ENCODE measurements around the gene JTB.
"Not testable (repeated sequence)": the region's sequence is repeated elsewhere in the genome, so short reads cannot be mapped to it uniquely, and the experiment has no call there.

DNA sequence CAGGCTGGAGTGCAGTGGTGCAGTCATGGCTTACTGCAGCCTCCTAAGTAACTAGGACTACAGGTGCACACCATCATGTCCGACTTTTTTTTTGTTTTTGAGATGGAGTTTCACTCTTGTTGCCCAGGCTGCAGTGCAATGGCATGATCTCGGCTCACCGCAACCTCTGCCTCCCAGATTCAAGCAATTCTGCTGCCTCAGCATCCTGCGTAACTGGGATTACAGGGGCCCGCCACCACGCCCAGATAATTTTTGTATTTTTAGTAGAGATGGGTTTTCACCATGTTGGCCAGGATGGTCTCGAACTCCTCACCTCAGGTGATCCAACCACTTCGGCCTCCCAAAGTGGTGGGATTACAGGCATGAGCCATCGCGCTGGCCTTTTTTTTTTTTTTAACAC lies 19.4 kb upstream of the JTB start:
- TF ChIP-seq TAF1 (IDR thresholded peaks at IDR 0.05; ENCODE audit: low read depth, low read length); POLR2AphosphoS5 (IDR thresholded peaks at IDR 0.05; ENCODE audit: low read depth, low read length); SPI1 (IDR thresholded peaks at IDR 0.05; ENCODE audit: low read depth, low read length); POLR2A (IDR thresholded peaks at IDR 0.05; ENCODE audit: low read depth, low read length); PAX5 (IDR thresholded peaks at IDR 0.05; ENCODE audit: insufficient read depth, low read length, severe bottlenecking); POU2F2 (IDR thresholded peaks at IDR 0.05; ENCODE audit: low read depth, low read length): not testable (repeated sequence)

Measured in GM12891 (cell line).